AG04450 (cell line): ENCODE data around the gene SGPL1. TPM values are rescaled to one million over a fixed set of nuclear protein-coding genes. Genes with fewer than 3 reads are reported as not detected.
"Not testable (repeated sequence)": the region's sequence is repeated elsewhere in the genome, so short reads cannot be mapped to it uniquely, and the experiment has no call there.

Source experiments
- CTCF ChIA-PET: fragments of 300-600, 350-600 bp; formaldehyde crosslinking; extraction: SDS; loops from one replicate; lab custom pipeline; 2022; ENCODE audit warnings: antibody characterized with exemption, inconsistent platforms; lab: Charles Lee
- POLR2A ChIA-PET: fragments of 350-600 bp; formaldehyde crosslinking; extraction: SDS; loops from one replicate; lab custom pipeline; 2021; ENCODE audit warnings: antibody characterized with exemption, inconsistent platforms; lab: Yijun Ruan, JAX
- DNase-seq: peaks from one replicate; pipeline ENCODE4 v3.0.0-alpha.2; 2011; ENCODE audit warnings: low read depth, low spot score
- H3K27ac ChIP-seq: one replicate; pipeline ENCODE4 v1.5.1; 2012; ENCODE audit warnings: low read depth, low read length, control low read depth
- H3K27me3 ChIP-seq: one replicate; pipeline ENCODE4 v1.6.0; 2012; ENCODE audit warnings: low read length; ENCODE audit not compliant: control insufficient read depth, insufficient read depth
- H3K4me3 ChIP-seq: 2 replicates; pipeline ENCODE4 v1.5.1; 2011; ENCODE audit warnings: mild to moderate bottlenecking, low read depth, low read length, control low read depth
- H3K9me3 ChIP-seq: 2 replicates; pipeline ENCODE4 v1.5.1; 2012; ENCODE audit warnings: low read length; ENCODE audit not compliant: control insufficient read depth, insufficient read depth
- CTCF ChIP-seq: IDR thresholded peaks from 2 replicates; pipeline ENCODE4 v1.5.1; 2011; ENCODE audit warnings: low read depth, low read length, control low read depth, inconsistent platforms
- polyA plus RNA-seq: library from polyadenylated mRNA; depleted of rRNA; stranded (reverse); fragments of >200 nt; gene quantifications from 2 replicates; pipeline ENCODE4 v1.2.3, GENCODE V29; 2011

Gene SGPL1
- polyA plus RNA-seq, 1 experiment, result 30.8 TPM

GRCh38 chr10:70851597-70852475 lies 36.1 kb downstream of the SGPL1 start:
- Histone ChIP-seq H3K27ac (no peak overlapping the region), H3K27me3 (no peaks in the 10 kb centered on the region), H3K9me3 (no peaks in the 10 kb centered on the region), H3K4me3 (no peak overlapping the region)
- no peak for DNase-seq
- ChIA-PET POLR2A (no interaction called here), CTCF (interaction anchor here (0.6 kb wide), 1 partner anchor 29 kb away, joined by 3 read pairs; no protein-coding TSS in a partner anchor)
- no peak for TF ChIP-seq CTCF

DNA sequence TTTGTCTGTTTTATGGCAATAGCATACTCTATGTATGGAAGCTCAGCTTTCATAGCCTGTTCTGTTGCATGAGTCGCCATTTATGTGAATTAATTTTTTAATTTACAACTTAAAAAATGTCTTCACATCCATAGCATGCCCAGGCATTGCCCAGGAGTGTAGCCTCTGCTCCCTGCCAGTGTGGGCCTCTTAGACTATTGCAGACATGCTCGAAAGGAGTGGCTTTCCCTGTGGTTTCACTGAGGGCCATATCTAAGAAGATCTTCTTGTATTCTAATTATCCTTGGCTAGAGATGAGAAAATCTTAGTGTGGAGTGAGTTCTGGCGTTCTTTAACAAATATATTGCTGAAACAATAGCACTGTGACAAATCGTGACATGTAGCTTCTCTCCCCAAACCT lies 37.3 kb downstream of the SGPL1 start:
- CTCF ChIA-PET, result interaction anchor here (0.9 kb wide), 1 partner anchor 37 kb away, joined by 3 read pairs; the partner anchor contains the start of gene SGPL1
- no peaks in the 10 kb centered on the region for H3K9me3 ChIP-seq
- H3K27ac ChIP-seq, result no peak overlapping the region
- H3K27me3 ChIP-seq, result no peaks in the 10 kb centered on the region
- POLR2A ChIA-PET, result no interaction called here
- no peak for TF ChIP-seq CTCF
- H3K4me3 ChIP-seq, result no peak overlapping the region
- no peak for DNase-seq

GRCh38 chr10:70853457-70853856 lies 37.7 kb downstream of the SGPL1 start:
- POLR2A ChIA-PET, result no interaction called here

GRCh38 chr10:70856454-70856853 lies 40.7 kb downstream of the SGPL1 start:
- Histone ChIP-seq H3K27me3 (no peaks in the 10 kb centered on the region), H3K27ac (no peak overlapping the region), H3K4me3 (no peak overlapping the region), H3K9me3 (no peaks in the 10 kb centered on the region; the same call in 1 of the 2 replicates)
- ChIA-PET CTCF (interaction anchor here (1.1 kb wide), 1 partner anchor 19 kb away, joined by 4 read pairs; no protein-coding TSS in a partner anchor), POLR2A (interaction anchor here (0.5 to 0.6 kb wide), 2 partner anchors 14 to 17 kb away, joined by 3 to 4 read pairs; no protein-coding TSS in a partner anchor)
- TF ChIP-seq CTCF, result no peak
- no peak for DNase-seq

More at GRCh38 chr10:70853457-70853856, 37.7 kb downstream of the SGPL1 start:
- no peak for DNase-seq
- H3K9me3 ChIP-seq, result no peaks in the 10 kb centered on the region
- no peak for TF ChIP-seq CTCF
- H3K27ac ChIP-seq, result no peak overlapping the region
- CTCF ChIA-PET, result interaction anchor here (0.8 to 0.9 kb wide), 2 partner anchors 37 to 1043 kb away, joined by 3 read pairs; partner anchors contain the start of gene SGPL1
- H3K4me3 ChIP-seq, result no peak overlapping the region
- no peaks in the 10 kb centered on the region for H3K27me3 ChIP-seq

- ChIA-PET CTCF (no interaction called here), POLR2A (no interaction called here)
- no peaks in the 10 kb centered on the region; the same call in 1 of the 2 replicates for H3K9me3 ChIP-seq
- no peak for DNase-seq
- H3K27ac ChIP-seq, result no peak overlapping the region
- no peak overlapping the region for H3K4me3 ChIP-seq
- no peak for TF ChIP-seq CTCF
- no peaks in the 10 kb centered on the region for H3K27me3 ChIP-seq
Measured at GRCh38 chr10:70858759-70859158, 43.0 kb downstream of the SGPL1 start.

GRCh38 chr10:70861495-70862197 lies 45.9 kb downstream of the SGPL1 start:
- H3K9me3 ChIP-seq, CTCF ChIA-PET, POLR2A ChIA-PET, H3K27me3 ChIP-seq, H3K27ac ChIP-seq, DNase-seq, H3K4me3 ChIP-seq: not testable (repeated sequence)
